SIG-M5 treated with dmso at 0.1 percent for 504 hours (cell line): Measurements from ENCODE around the gene SPAG6.

ENCODE experiments used
- DNase-seq: peaks from one replicate; lab custom pipeline; 2025; ENCODE audit not compliant: unreplicated experiment; lab: John Stamatoyannopoulos, UW

The SPAG6 gene

GRCh38 chr10:22429981-22430421 lies 84.7 kb downstream of the SPAG6 start:
- DNase-seq = no peak

DNA sequence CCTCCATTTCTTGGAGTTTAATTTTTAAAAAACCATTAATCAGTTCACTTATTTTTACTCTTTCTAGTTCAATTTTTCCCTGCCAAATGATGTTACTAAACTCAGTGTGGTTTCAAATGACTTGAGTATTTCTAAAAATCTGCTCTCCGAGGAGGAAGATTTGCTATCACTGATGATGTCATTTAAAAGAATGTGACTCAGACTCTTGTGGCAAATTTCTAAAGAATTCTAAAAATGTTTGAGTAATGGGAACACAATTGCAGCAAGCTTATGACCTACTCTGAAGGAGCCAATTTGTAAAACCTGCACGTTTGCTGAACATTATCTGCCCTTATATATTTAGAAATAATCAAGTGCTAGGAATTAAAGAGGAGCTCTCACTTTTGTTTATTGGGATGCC lies 88.6 kb downstream of the SPAG6 start:
- DNase-seq = peak; percentile 35

DNA sequence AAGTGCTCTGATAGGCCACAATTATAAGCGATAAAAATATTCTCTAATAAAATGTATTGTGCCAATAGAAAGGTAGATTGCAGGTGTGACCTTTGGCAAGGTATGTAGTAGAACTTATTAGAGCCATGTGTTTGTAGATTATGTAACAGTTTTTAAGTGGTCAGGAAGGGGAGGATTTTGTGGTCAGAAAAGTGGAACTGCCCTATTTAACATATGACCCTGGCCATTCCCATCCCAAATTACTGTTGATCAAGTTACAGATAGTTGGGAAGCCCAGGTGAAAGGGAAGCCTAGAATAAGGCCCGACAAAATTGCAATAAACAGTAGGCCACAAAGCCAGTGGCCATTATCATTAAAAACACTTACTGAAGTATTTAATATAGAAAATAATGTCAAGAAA lies 89.2 kb downstream of the SPAG6 start:
- DNase-seq = no peak

GRCh38 chr10:22435650-22436049 lies 90.4 kb downstream of the SPAG6 start:
- no peak for DNase-seq

DNA sequence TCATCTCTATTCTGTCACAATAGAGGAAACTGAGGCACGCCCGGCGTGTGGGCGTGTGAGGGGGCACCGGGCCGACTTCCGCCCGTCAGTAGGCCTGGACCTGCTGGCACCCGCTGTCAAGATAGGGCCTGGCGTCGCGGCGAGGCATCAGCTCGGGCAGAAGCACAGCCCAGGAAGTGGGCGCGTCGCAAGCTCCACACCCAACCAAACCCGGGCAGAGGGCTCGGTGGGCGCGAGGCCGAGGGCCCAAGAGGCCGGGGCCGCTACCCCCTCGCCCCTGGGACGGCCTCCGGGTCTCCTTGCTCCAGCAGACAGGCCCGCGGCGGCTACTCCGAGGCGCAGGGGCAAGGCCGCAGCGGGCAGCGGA lies 91.2 kb downstream of the SPAG6 start:
- no peak for DNase-seq

GRCh38 chr10:22436893-22437619 lies 91.8 kb downstream of the SPAG6 start:
- peak; percentile 56 for DNase-seq

- no peak for DNase-seq
Measured at GRCh38 chr10:22437620-22438588, 92.6 kb downstream of the SPAG6 start.

GRCh38 chr10:22438711-22439110 lies 93.4 kb downstream of the SPAG6 start:
- DNase-seq = no peak

GRCh38 chr10:22442063-22442462 lies 96.8 kb downstream of the SPAG6 start:
- no peak for DNase-seq

DNA sequence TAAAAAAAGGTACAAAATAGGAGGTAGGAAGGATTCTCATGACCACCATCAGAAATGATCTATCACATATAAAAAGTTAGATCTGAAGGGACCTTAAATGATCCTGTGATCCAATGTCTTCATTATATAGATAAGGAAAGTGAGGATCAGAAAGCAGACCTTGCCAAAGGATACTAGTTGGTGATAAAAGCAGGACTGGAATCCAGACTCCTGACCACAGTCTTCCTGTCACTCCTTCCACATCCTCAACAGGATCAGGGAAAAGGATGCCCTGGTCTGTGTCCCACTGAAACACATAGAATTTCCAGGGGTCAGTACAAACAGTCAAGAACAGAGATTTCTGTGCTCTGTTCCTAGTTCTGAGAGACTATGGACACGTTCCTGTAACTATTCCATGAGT lies 97.2 kb downstream of the SPAG6 start:
- no peak for DNase-seq

- DNase-seq = no peak
Measured at GRCh38 chr10:22443175-22443901, 98.0 kb downstream of the SPAG6 start.

- DNase-seq = no peak
Measured at GRCh38 chr10:22444219-22444788, 99.0 kb downstream of the SPAG6 start.

GRCh38 chr10:22445495-22445894 lies 100.2 kb downstream of the SPAG6 start:
- no peak for DNase-seq

DNA sequence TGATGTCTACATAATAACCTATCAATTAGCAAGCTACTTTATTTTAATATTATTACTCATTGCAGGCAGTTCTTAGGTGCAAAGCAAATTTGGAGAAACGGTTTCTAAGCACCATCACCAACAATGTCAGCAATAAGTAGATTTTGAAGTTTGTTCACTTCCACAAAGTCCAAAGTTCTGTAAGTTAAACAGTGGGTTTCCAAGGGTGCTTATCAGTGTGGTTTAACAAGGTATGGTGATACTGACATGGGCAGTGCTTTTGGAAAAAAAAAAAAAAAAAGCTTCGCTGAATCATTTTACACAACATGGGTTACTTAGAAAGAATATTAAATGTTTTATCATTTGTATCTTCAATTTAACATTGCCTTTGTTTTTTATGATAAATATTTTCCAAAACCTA lies 101.8 kb downstream of the SPAG6 start:
- DNase-seq = no peak

DNA sequence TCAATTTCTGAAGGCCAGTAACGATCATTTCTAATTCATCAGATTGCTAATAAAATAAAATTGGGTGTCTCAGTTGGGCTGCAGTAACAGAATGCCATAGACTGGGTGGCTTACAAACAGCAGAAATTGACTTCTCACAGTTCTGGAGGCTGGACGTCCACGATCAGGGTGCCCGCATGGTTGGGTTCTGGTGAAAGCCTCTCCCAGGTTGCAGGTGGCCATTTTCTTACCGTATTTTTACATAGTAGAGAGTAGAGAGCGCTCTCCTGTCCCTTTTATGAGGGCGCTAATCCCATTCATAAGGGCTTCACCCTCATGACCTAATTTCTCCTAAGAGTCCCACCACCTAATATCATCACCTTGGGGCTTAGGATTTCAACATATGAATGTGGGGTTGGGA lies 106.0 kb downstream of the SPAG6 start:
- DNase-seq = no peak

GRCh38 chr10:22453320-22453719 lies 108.0 kb downstream of the SPAG6 start:
- no peak for DNase-seq

DNA sequence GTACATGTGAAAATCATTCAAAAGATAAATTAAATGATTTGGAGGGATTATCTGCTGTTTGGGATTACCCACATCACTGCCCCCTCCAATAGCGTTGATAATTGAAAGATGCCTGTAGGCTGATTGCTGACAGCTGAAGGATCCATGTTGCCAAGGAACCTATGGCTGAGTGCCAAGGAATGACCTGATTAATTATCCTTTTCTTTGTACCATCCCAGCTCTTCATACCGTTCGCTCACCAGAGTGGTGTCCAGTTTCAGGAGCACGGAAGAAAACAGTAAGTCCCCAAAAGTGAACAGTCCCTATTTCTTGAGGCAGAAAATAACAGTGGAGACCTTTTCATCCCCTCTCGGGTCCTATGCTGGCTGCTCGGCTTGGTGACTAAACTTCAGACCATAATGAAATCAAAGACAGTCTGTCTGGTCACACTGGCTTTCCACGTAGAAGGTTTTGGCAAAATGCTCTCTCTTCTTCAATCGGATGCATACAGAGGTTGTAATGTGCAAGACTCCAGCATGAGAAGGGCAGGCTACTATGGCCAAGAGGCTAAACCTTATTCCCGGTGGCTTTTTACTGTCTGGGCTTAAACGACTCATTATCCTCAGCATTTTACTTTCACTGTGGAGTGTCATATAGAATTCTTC lies 108.8 kb downstream of the SPAG6 start:
- no peak for DNase-seq

GRCh38 chr10:22454634-22455033 lies 109.3 kb downstream of the SPAG6 start:
- no peak for DNase-seq

DNA sequence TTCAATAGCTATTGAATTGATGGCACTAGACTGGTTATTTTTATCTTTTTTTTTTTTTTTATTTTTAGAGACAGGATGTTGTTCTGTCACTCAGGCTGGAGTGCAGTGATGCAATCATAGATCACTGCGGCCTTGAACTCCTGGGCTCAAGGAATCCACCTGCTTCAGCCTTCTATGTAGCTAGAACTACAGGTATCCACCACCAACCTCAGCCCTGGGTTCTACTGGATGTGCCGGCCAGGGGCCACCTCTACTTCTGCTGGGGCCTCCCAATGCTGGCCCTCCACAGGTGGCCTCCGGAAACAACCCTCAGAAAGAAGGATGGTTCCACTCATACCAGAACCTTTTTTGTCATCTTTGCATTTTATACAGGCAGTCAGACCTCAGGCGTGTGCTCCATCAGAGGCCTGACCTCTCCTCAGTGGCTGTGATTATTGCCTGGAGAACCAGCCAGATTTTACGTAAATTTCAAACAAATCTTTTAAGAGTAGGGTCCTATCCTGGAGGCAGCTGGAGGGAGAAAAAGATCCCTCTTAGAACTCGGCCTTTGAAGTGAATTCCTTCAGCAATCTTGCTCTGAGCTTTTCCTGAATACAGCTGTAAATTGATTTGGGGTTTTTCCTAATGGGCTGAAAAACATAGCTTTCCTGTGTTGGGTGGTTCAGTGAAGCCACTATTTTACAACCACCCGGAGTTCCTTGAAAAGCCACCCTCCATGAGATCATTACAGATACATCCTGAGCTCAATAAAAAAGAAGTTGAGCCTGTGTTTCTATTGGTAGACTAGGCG lies 110.0 kb downstream of the SPAG6 start:
- DNase-seq = no peak

DNA sequence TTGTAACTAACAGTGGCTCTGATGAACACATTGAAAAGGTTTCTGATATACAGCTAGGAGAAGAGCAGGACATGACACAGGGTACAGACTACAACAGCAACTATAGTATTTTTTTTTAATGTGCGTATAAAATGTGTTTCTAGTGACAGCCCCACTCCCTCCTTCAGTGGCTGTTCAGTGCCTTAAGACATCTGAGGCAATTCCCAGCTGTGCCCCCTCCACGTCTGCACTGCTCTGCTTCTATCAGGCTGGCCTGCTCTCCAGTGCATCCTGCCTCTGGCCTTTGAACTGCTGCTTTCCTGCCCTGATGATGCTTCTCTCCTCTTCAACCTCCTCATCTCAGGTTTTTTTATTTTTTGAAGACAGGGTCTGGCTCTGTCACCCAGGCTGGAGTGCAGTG lies 111.2 kb downstream of the SPAG6 start:
- DNase-seq = no peak
